Osteoblast (primary cell): ENCODE data around the gene VPS26B. TPM values are rescaled to one million over a fixed set of nuclear protein-coding genes. Genes with fewer than 3 reads are reported as not detected.
A peak's percentile ranks its signal among the peaks of the same experiment; 100 is the strongest.

Experiments used
- DNase-seq: peaks from one replicate; pipeline ENCODE4 v3.0.0; 2011; ENCODE audit warnings: low spot score, mixed read lengths; ENCODE audit not compliant: insufficient read length; ENCODE audit errors: missing footprints
- H2AFZ ChIP-seq: 2 replicates; pipeline ENCODE4 v1.6.0; 2011; ENCODE audit warnings: mild to moderate bottlenecking, low read length
- H3K27ac ChIP-seq: 2 replicates; pipeline ENCODE4 v1.5.1; 2011; ENCODE audit warnings: mild to moderate bottlenecking, low read depth, low read length, moderate library complexity
- H3K27me3 ChIP-seq: 2 replicates; pipeline ENCODE4 v1.6.0; 2012; ENCODE audit warnings: mild to moderate bottlenecking, control low read depth, inconsistent platforms, low read length, moderate library complexity; ENCODE audit not compliant: insufficient read depth
- H3K36me3 ChIP-seq: 2 replicates; pipeline ENCODE4 v1.5.1; 2011; ENCODE audit warnings: mild to moderate bottlenecking, low read length, control low read depth, moderate library complexity; ENCODE audit not compliant: insufficient read depth
- H3K4me1 ChIP-seq: 2 replicates; pipeline ENCODE4 v1.5.1; 2011; ENCODE audit warnings: mild to moderate bottlenecking, low read length, control low read depth, moderate library complexity; ENCODE audit not compliant: insufficient read depth
- H3K4me2 ChIP-seq: 2 replicates; pipeline ENCODE4 v1.6.0; 2011; ENCODE audit warnings: mild to moderate bottlenecking, low read length; ENCODE audit not compliant: insufficient read depth
- H3K4me3 ChIP-seq: fragments of 200-600 bp; sonication (generic); 3 replicates; pipeline ENCODE4 v1.5.1; 2012; ENCODE audit warnings: mild to moderate bottlenecking, low read length, inconsistent platforms; ENCODE audit not compliant: insufficient read depth
- H3K79me2 ChIP-seq: 2 replicates; pipeline ENCODE4 v1.6.0; 2012; ENCODE audit warnings: mild to moderate bottlenecking, low read length, control low read depth, inconsistent platforms; ENCODE audit not compliant: insufficient read depth
- H3K9me3 ChIP-seq: 2 replicates; pipeline ENCODE4 v1.5.1; 2011; ENCODE audit warnings: low read depth, low read length, control low read depth
- H4K20me1 ChIP-seq: 2 replicates; pipeline ENCODE4 v1.6.0; 2012; ENCODE audit warnings: mild to moderate bottlenecking, low read length, control low read depth; ENCODE audit not compliant: insufficient read depth
- total RNA-seq: library from RNA; depleted of rRNA; stranded (reverse); fragments of >200 nt; gene quantifications from 2 replicates; pipeline ENCODE4 v1.2.3, GENCODE V29; 2012
- TF ChIP-seq, protein P1 (sequence below): IDR thresholded peaks from 2 replicates; pipeline ENCODE4 v1.5.1; 2011; ENCODE audit warnings: mild to moderate bottlenecking, low read depth, low read length, moderate library complexity; ENCODE audit errors: extremely low read depth

Gene VPS26B
- total RNA-seq, 1 donor: 54.3 TPM

DNA sequence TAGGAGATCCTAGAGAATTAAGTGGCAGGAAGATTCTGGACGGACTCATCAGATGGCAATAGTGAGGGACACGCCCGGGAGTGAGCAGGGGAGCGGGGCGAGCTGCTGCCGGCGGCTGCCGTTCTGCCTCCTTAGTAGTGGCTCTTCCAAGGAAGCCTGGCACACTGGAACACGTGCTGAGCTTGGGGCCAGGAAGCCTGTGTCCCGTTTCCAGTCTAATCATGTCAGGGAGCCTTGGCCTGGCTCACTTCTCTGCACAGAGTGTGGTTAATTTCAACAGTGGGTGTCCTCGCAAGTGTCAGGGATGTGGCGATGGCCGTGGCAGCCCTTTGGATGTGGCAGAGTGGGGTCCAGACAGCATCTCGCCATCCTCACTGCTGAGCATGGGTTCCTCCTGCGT lies 68.2 kb downstream of the VPS26B start:
- no peaks in the 10 kb centered on the region for H4K20me1 ChIP-seq
- no peaks in the 10 kb centered on the region for H3K27me3 ChIP-seq
- no peaks in the 10 kb centered on the region for H3K4me1 ChIP-seq
- H3K79me2 ChIP-seq: no peaks in the 10 kb centered on the region
- no peak overlapping the region for H2AFZ ChIP-seq
- TF ChIP-seq, protein P1, sequence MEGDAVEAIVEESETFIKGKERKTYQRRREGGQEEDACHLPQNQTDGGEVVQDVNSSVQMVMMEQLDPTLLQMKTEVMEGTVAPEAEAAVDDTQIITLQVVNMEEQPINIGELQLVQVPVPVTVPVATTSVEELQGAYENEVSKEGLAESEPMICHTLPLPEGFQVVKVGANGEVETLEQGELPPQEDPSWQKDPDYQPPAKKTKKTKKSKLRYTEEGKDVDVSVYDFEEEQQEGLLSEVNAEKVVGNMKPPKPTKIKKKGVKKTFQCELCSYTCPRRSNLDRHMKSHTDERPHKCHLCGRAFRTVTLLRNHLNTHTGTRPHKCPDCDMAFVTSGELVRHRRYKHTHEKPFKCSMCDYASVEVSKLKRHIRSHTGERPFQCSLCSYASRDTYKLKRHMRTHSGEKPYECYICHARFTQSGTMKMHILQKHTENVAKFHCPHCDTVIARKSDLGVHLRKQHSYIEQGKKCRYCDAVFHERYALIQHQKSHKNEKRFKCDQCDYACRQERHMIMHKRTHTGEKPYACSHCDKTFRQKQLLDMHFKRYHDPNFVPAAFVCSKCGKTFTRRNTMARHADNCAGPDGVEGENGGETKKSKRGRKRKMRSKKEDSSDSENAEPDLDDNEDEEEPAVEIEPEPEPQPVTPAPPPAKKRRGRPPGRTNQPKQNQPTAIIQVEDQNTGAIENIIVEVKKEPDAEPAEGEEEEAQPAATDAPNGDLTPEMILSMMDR: no peak
- H3K4me2 ChIP-seq: no peak overlapping the region
- DNase-seq: no peak
- H3K4me3 ChIP-seq: no peak overlapping the region
- no peaks in the 10 kb centered on the region for H3K36me3 ChIP-seq
- H3K9me3 ChIP-seq: no peaks in the 10 kb centered on the region
- H3K27ac ChIP-seq: no peak overlapping the region

DNA sequence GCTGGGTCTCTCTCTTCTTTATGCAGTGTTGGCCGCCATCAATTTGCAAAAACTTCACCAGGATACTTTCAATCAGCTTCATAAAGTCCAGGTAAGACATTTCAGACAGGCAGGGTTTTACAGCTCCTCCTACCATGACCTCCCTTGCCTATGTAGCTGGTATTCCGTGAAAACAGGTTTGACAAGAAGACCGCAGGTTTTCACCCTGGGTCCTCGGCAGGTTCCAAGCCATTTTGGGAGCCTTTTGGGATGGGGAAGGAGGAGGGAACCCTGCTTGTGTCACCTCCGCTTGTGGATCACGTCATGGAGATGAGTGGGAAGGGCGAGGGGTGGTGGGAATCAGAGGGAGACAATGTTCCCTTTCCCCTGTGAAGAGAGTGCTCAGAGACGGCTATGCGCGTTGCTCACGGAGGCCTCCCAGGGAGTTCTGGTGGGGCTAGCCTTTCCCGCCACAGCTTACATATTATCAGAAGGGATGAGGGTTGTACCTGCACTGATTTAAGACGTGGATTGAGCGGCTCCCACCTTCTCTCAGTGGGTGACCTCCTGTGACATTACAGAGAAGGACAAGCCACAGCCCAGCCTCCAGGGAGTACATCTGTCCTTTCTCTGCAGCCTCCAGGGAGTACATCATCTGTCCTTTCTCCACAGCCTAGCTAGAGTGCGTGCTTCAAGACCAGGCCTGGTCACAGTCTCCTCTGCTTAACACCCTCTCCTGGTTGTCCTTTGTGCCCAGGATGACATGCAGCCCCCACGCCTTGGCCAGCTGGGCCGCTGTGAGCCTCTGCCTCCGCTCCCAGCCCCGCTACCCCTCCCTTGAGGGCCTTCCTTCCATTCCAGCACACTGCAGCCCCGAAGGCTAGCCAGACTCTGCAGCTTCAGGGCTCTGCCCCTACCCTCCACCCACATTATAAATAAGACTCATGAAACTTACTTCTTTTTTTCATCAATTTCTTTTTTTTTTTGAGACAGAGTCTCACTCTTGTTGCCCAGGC lies 68.9 kb downstream of the VPS26B start:
- peak; percentile 32 for DNase-seq
- Histone ChIP-seq H3K4me2 (no peak overlapping the region), H3K36me3 (no peaks in the 10 kb centered on the region), H2AFZ (no peak overlapping the region), H3K4me1 (no peaks in the 10 kb centered on the region), H3K27ac (no peak overlapping the region), H3K4me3 (no peak overlapping the region), H3K9me3 (no peaks in the 10 kb centered on the region), H4K20me1 (no peaks in the 10 kb centered on the region), H3K79me2 (no peaks in the 10 kb centered on the region), H3K27me3 (no peaks in the 10 kb centered on the region)
- TF ChIP-seq, protein P1: no peak

DNA sequence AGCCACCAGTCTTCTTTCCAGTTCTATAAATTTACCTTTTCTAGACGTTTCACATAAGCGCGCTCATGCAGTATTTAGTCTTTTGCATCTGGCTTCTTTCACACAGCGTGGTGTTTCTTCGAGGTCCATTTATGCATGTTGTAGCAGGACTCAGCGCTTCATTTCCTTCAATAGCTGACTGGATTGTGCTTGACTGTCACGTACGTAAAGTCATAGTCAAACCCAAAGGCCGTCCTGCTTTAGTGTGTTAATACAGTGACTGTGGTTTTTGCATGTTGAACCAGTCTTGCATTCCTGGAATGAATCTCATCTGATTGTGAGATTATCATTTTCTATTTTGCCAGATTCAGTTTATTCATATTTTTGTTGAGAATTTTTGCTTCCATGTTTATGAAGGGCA lies 70.2 kb downstream of the VPS26B start:
- Histone ChIP-seq H3K27me3 (no peaks in the 10 kb centered on the region), H4K20me1 (no peaks in the 10 kb centered on the region), H3K4me2 (no peak overlapping the region), H3K36me3 (no peaks in the 10 kb centered on the region), H2AFZ (no peak overlapping the region), H3K79me2 (no peaks in the 10 kb centered on the region), H3K4me3 (no peak overlapping the region), H3K27ac (no peak overlapping the region), H3K9me3 (no peaks in the 10 kb centered on the region), H3K4me1 (no peaks in the 10 kb centered on the region)
- no peak for DNase-seq
- TF ChIP-seq, protein P1: no peak

Other genes with a start within 250 kb of the VPS26B start
- 56.3 and 57.5 TPM in 2 replicates for gene JAM3, start 155.6 kb upstream of the VPS26B start, total RNA-seq
- gene NCAPD3, start 704 bp upstream of the VPS26B start, total RNA-seq: 9.4 and 12.7 TPM in 2 replicates
- 36.2 and 42.0 TPM in 2 replicates for gene THYN1, start 28.7 kb downstream of the VPS26B start, total RNA-seq
- gene ACAD8, start 28.9 kb downstream of the VPS26B start, total RNA-seq: 17.7 and 21.5 TPM in 2 replicates
- not detected in 2 replicates for gene GLB1L3, start 51.7 kb downstream of the VPS26B start, total RNA-seq
- gene GLB1L2, start 107.3 kb downstream of the VPS26B start, total RNA-seq: 0.29 and 0.36 TPM in 2 replicates
- gene B3GAT1, start 187.6 kb downstream of the VPS26B start, total RNA-seq: not detected in 2 replicates